HG02938 (cell line): ENCODE measurements around the gene WNT9A.

Experiments
- ATAC-seq: cut with Tn5 transposase; IDR thresholded peaks from one replicate; pipeline ENCODE4 v1.9.1; 2021; ENCODE audit warnings: mild to moderate bottlenecking, moderate library complexity; ENCODE audit not compliant: unreplicated experiment

The WNT9A gene

GRCh38 chr1:227900571-227901051, 47.1 kb downstream of the WNT9A start:
- ATAC-seq = no peak

DNA sequence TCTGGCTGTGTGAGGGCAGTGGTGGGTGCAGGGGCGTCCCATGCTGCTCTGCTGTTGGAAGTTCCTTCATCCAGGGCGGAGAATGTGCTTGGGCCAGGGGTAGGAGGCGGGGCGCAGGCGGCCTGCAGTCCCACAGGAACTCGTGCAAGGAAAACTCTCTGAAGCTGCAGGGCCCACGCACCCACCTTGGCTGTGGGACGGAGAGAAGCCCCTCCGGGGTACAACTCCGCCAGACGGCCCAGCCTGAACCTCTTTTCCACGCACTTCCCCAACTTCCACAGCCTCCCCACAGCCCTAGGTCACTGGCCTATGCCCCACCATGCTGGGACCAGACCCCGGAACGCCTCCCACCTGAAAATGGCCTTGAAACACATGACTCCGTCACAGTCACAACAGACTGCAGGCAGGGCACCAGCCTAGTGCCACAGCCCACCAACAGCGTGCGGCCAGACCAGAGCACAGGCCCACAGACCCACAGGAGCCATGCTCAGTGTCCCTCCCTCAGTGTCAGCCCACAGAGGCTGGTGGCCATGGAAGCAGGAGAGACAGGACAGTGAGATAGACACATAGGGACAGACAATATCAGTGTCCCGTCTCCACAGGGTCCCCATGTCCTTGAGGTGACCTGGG, 47.8 kb downstream of the WNT9A start:
- ATAC-seq = no peak

DNA sequence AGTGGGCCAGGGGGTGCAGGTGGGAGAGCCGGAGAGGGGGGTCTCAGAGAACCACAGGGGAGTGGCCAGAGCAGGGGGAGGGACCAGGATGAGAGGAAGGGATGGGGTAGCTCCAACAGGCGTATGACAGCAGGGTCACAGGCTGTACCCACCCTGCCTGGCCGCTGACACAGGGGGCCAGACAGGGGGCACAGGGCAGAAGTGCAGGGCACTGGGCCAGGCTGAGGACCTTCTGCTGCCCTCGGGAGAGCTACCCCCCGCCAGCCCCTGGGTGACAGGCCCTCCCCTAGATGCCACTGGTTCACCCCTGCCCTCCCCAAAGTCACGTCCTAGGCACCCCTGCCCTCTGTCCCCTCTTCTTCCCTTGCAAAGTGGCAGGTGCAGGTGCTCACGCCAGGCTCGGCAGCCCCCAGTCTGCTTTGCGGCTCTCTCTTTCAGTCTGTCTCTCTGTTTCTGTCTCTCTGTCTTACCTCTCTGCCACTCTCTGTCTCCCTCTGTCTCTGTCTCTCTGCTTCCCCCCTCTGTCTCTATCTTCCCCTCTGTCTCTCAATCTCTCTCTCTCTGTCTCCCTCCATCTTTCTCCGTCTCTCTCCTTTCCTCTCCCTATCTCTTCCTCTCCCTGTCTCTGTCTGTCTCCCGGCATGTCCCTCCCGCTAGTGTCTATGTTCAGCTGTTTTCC, 48.5 kb downstream of the WNT9A start:
- ATAC-seq = no peak

DNA sequence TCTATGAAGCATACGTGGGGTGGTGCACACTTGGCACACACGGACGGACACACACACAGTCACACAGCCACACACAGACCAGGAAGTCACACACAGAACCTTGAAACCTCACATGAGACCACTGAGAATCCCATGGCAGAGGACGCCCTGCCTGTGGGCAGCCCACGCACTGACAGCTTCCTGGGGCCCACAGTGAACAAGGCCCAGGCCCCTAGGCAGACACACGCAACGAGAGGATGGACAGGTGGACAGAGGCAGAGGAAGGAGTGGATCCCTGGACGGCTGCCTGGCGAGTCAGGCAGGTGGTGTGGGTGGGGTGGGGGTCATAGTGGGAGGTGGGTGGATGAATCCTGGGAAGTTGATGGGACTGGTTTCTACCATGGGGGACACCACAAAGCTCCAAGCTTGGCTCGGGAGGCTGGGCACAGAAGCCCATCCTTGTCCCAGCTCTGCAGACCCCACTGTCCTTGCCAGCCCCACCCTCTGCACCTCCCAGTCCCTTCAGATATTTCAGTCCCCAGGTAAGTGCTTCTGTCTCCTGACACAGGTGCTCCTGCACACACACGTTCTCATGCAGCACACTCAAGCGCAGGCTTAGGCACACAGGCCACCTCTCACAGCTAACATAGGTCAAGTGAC, 49.1 kb downstream of the WNT9A start:
- ATAC-seq = no peak

DNA sequence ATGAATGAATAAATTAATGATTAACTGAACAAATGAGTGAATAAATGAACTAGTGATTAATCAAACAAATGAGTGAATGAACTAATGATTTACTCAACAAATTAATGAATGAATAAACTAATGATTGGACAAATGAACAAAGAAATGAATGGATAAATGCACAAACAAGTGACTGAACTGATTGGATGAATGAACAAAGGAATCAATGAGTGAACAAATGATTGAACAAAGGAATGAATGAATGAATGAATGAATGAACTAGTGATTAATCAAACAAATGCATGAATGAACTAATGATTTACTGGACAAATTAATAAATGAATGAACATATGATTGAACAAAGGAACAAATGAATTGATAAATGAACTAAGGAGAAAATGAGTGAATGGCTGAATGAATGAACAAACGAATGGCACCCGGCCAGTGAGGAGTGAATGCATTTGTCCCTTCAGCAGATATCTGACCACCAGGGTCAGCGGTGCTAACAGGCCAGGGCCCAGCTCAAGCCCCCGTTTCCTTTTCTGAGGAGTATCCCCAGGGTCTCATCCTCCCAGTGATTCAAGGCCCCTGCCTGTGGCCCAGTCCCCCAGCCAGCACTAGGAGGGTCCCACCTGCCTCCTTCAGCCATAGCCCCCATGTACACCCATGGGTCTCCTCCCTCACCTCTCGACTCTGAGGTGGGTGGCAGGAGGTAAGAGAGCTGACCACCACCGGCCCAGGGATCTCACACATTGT, 49.9 kb downstream of the WNT9A start:
- ATAC-seq = no peak

DNA sequence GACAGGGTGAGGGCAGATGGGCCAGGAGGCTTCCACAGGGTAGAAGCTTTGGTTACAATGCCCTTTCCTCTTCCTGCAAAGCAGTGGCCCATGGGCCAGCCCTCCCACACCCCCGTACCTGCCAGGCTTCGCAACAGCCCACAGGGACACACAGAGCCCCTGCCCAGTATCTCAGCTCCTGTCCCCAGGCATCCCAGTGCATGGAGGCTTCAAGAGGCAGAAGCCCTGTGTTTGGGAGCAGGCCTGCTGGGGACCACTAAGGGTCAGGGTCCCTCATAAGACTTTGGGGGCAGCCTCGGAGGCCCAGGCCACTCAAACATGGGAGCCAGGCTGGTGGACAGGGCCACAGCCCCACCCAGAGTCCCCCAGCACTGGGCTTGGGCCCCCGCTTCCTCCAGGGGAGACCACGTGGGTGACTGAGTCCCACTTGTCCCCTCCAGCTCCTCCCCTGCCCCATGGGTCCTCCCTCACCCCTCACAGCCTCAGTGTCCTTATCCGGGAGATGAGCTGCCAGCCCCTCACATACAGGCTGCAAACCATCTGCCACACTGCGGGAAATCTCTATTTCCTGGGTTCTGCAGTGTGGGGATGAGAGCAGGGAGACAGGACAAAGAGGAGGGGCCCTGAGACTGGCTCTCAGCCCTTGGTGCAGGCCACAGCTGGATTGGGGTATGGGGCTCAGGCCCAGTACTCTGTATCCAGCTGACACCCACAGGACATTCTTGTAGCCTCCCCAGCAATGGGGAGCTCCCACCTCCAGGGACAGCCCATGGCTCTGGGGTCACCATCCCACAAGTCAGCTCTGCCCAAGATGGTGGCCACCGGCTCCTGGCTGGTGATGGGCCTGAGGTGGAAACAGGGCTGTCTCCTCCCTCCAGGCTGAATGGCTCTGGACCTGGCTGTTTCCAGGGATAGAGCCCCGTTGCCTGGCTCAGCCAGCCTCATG, 50.7 kb downstream of the WNT9A start:
- ATAC-seq = no peak

DNA sequence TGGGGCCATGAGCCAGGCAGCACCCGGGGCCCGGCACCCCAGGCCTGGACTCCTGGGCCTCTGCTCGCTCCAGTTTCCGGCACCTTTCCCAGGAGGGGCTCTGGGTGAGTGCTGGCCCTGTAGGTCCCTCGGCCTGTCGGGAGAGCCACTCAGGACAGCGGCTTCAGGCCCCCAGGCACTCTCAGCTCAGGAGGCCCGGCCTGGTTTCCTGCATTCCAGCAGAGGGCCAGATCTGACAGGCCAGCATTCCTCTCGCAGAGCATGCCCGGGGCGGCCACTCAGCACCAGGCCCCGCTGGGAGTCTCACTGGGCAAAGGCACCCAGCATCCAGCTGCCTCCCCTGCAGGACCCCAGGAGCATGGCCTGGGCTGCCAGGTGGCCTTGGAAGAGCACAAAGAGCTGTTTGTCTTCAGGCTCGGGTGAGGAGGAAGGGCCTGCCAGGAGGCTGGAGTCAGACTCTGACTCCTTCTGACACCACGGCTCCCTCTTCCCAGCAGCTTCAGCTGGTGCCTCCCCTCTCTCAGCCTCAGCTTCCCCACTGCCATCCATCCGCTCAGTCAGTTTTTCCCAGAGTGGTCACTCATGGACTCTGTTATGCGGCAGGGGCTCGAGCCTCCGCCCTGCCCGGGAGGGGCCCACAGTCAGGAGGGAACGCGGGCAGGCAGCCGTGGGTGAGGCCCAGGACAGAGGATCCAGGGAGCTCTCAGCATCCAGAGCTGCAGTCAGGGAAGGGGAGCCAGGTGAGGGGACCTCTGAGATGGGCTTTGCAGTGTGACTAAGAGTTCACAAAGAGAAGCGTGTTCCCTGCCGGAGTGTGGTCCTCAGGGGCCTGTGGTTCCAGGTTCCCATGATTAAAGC, 51.7 kb downstream of the WNT9A start:
- ATAC-seq = no peak

- no peak for ATAC-seq
Measured at GRCh38 chr1:227894831-227895451, 52.8 kb downstream of the WNT9A start.

DNA sequence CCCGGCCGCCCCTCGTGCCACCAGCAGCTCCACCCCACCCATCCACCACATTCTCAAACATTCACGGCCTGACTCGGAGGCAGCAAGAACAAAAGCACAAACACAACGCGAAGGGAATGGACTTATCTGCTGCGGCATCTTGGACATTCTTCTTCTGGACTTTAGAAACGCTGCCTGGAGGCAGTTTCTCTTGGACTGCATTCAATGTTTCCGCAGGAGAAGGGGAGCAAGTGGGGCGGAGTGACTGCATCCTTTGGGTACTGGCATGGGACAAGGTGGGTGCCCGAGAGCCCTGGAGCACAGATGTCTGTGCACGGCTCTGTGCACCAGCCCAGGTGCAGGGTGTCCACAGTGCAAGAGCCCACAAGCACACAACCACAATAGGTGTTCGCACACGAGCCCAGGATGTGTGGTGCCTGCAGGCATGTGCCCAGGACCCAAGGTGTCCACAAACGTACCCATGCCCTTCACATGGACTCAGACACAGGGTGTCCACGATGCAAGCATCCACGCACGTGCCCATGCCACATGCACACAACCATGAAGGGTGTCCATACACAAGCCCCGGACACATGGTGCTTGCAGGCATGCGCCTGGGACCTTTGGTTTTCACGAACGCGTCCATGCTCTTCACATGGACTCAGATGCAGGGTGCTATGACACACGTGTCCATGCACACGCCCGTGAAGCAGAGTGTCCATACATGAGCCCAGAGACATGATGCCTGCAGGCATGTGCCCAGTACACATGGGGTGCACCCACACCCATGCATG, 53.6 kb downstream of the WNT9A start:
- no peak for ATAC-seq

GRCh38 chr1:227893300-227893948, 54.3 kb downstream of the WNT9A start:
- no peak for ATAC-seq

DNA sequence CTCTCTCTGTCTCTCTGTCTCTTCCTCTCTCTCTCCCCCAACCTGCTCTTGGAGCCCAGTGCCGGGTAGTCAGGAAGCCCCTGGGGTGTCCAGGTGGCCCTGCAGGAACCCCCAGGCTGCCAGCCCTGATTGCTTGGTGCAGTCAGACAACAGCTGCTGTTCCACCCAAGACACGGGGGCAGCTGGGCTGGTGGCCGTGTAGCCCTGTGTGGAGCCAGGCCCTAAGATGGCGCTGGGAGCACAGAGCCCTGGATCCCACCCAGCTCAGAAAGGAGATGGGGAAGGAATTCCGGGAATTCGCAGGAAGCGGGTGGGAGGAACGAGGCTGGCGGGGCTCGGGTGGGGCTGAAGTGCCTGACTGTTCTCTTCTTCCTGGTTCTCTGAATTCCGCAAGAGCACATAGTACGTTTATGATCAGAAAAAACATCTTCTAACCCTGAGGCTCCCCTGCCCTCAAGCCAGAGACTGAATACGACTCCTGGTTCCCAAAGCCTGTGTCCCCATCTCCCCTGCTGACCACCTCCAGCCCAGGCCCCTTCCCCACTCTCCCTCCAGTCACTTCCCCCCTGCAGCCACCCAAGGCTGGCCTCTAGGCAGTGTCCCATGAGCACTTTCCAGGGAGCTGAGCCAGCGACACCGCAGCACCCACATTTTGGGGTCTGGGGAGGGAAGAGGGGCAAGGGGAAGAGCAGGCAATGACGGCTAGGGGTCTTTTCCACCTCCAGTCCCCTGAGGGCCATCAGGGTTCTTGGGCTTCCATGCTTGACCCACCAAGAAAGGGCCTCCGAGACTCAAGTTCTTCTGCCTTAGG, 55.0 kb downstream of the WNT9A start:
- ATAC-seq = no peak

DNA sequence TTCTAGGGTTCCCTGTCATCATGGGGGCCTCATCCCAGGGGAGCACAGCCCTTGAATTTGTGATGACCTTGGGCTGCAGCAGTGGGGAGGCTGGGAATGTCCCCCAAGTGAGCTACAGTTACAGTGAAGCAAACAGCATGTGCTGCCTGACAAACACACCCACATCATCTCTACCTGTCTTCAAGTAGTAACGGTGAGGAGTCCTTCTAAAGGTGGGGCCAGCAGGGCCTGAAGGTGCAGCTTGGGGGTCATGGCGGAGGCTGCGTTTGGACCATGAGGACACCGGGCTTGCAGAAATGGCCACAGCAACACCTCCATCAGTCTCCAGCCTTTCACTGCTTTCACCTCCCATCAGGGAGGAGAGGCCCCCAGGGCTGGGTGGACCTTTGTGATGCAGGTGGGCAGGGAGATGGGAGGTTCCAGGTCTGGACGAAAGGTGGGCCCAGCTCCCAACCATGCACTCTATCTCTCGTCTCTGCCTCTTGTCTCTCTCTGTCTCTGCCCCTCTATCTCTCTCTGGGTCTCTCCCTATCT, 55.7 kb downstream of the WNT9A start:
- no peak for ATAC-seq

- ATAC-seq = no peak
Measured at GRCh38 chr1:227891223-227891954, 56.3 kb downstream of the WNT9A start.

DNA sequence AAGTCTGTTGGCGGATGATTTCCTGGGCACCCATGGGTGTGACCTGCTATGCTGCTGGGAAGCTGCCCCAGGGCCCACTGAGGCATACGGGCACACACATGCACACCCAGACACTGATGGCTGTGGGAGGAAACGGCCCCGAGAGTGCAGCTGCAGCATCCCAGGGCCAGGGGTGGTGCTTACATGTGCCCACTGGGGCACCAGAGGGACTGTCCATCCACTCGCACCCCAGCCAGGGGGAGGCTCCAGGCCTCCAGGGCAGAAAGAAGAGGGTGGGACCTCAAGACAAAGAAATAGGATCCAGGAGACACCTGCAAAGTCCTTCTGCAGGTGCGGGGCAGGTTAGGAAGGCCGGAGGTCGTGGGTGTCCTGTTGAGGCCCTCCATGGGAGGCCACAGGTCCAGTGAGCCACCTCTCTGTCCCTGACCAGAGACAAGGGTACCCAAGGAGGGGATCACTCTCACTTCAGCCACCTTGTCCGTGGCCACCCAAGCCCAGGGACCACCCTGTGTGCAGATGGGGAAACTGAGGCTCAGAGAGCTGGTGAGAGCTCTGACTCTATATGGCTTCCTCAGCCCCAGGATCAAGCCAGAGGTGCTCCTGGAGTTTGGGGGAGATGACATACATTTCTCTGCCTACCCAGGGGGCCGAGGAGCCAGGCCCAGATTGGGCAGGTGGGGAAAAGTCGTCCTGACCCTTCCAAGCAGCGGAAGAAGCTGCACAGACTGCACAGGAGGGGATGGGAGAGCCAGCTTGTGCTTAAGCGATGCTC, 57.1 kb downstream of the WNT9A start:
- ATAC-seq = no peak

GRCh38 chr1:227889863-227890405, 57.8 kb downstream of the WNT9A start:
- ATAC-seq = no peak
